Measurements from ENCODE around the gene SLC7A9.
"Not testable (repeated sequence)": the region's sequence is repeated elsewhere in the genome, so short reads cannot be mapped to it uniquely, and the experiment has no call there.

The SLC7A9 gene

DNA sequence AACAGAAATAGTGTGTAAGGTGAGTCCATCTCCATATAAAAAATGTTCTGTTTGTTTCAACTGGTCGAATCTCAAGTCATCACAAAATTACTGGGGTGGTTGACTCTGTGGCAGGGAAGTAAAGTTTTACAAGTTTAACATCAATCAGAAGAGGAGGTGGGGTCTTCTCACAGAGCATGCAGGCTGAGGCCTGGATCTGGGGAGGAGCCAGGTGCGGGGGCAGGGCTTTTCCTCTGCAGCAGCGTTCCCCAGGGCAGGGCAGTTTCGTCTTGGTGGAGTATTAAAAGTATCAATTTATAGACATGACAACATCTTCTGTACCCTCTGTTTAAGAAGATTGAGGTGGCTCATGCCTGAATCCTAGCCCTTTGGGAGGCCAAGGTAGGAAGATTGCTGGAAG is 68.8 kb downstream of the SLC7A9 start:
- DNase-seq (ENCODE audit: low read depth in 2 of 2) = no peak

GRCh38 chr19:32800191-32800590 is 69.4 kb downstream of the SLC7A9 start:
- no peak for DNase-seq (ENCODE audit: low read depth in 2 of 2)

DNA sequence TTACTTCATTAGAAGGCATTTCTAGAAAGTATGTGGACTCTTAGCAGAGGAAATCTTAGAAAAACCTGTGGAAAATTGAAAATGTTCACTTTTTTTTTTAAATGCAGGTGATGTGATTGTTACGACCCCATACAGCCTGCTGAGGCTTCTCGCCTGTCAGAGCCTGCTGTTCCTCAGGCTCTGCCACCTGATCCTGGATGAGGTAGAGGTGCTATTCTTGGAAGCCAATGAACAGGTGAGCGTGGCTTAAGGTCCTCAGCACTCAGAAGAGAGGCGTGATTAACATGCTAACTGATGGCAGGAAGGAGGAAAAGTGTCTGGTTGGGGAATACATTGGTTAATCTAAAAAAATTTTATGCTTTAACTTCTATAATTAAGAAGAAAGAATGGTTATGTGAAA is 71.4 kb downstream of the SLC7A9 start:
- DNase-seq (ENCODE audit: low read depth in 2 of 2) = no peak

DNA sequence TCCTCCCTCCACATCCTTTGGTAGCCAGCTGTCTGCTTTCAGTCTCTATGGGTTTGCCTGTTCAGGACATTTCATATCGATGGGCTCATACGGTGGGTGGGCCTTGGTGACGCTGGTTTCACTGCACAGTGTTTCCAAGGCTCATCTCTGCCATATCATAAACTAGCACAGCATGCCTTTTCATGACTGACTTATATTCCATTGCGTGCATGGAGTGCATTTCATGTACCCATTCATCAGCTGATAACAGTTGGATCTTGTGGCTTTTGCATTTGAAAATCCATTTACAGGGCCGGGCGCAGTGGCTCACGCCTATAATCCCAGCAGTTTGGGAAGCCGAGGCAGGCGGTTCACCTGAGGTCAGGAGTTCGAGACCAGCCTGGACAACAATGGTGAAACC is 80.1 kb downstream of the SLC7A9 start:
- no peak for DNase-seq (ENCODE audit: low read depth in 2 of 2)

GRCh38 chr19:32787895-32788294 is 81.7 kb downstream of the SLC7A9 start:
- DNase-seq (ENCODE audit: low read depth in 2 of 2) = not testable (repeated sequence)

DNA sequence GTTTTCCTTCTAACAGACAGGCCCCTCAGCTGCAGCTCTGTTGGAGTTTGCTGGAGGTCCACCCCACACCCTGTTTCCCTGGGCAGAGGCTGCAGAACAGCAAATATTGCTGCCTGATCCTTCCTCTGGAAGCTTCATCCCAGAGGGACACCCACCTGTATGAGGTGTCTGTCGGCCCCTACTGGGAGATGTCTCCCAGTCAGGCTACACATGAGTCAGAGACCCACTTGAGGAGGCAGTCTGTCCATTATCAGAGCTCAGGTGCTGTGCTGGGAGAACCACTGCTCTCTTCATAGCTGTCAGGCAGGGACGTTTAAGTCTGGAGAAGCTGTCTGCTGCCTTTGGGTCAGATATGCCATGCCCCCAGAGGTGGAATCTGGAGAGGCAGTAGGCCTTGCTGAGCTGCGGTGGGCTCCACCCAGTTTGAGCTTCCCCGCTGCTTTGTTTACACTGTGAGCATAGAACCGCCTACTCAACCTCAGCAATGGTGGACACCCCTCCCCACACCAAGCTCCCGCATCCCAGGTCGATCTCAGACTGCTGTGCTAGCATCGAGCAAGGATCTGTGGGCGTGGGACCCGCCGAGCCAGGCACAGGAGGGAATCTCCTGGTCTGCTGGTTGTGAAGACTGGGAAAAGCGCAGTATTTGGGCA is 82.3 kb downstream of the SLC7A9 start:
- DNase-seq (ENCODE audit: low read depth in 2 of 2) = not testable (repeated sequence)

GRCh38 chr19:32782089-32782488 is 87.5 kb downstream of the SLC7A9 start:
- not testable (repeated sequence) for DNase-seq (ENCODE audit: low read depth in 2 of 2)

- DNase-seq (ENCODE audit: low read depth in 2 of 2) = no peak
Measured at GRCh38 chr19:32781280-32781679, 88.3 kb downstream of the SLC7A9 start.

All from stimulated activated CD8-positive, alpha-beta memory T cell treated with anti-CD3 and anti-CD28 coated beads, Interleukin-2, amount 100 ng/mL, for 48 hours (primary cell).